Body of pancreas (tissue), 4 donors: ENCODE results near the gene ATG2B. TPM values are rescaled to one million over a fixed set of nuclear protein-coding genes. Genes with fewer than 3 reads are reported as not detected.
"Not testable (repeated sequence)": the region's sequence is repeated elsewhere in the genome, so short reads cannot be mapped to it uniquely, and the experiment has no call there.

Experiments
- ATAC-seq: fragments of 150-250 bp; one replicate; pipeline ENCODE4 v1.9.1; 2016
- DNase-seq, 4 donors: peaks; one replicate each; pipeline ENCODE4 v3.0.0-alpha.2; 2019
- H3K27ac ChIP-seq, 4 donors: fragments of 200-600 bp; sonication (generic); 1 replicate in 3 of 4; 2 replicates in 1 of 4; pipeline versions ENCODE4 v1.5.1 to v1.6.1; 2016 to 2019; ENCODE audit warnings: mild to moderate bottlenecking in 1 of 4, mixed read lengths in 1 of 4, moderate library complexity in 1 of 4
- H3K27me3 ChIP-seq, 2 donors: fragments of 200-600 bp; sonication (generic); one replicate each; pipeline ENCODE4 v1.6.0; 2016; ENCODE audit warnings: mild to moderate bottlenecking in 1 of 2
- H3K36me3 ChIP-seq, 2 donors: fragments of 200-600 bp; sonication (generic); replicated peaks in 1 of 2; 2 replicates each; pipeline ENCODE4 v1.5.1; 2016; ENCODE audit warnings: low read depth in 2 of 2; ENCODE audit not compliant: insufficient read depth in 1 of 2
- H3K4me1 ChIP-seq: fragments of 200-600 bp; sonication (generic); one replicate; pipeline ENCODE4 v1.6.0; 2016
- H3K4me3 ChIP-seq, 2 donors: fragments of 200-600 bp; sonication (generic); 1 replicate in 1 of 2; 2 replicates in 1 of 2; pipeline ENCODE4 v1.5.1; 2016 to 2019
- H3K9me3 ChIP-seq, 3 donors: fragments of 200-600 bp; sonication (generic); 1 replicate in 2 of 3; 2 replicates in 1 of 3; pipeline ENCODE4 v1.5.1; 2016
- POLR2A ChIP-seq, 3 donors: fragments of 450-650 bp; IDR thresholded peaks; one replicate each; pipeline ENCODE4 v1.6.1; 2016; ENCODE audit warnings: antibody characterized with exemption in 3 of 3, mild to moderate bottlenecking in 2 of 3
- WGBS, 2 donors: methylation state at CpG; one replicate each; pipeline ENCODE4 v1.1.5; 2017; 5-methylcytosine and 5-hydroxymethylcytosine counted together
- intact Hi-C: fragments of 100-400 bp; cut with DNase I; formaldehyde crosslinking; loops from one replicate; pipeline ENCODE4 v1.15.1; 2023
- total RNA-seq, 2 donors: library from RNA; depleted of rRNA; stranded (reverse); fragments of >200 nt; gene quantifications; one replicate each; pipeline ENCODE4 v1.1.0, GENCODE V29; 2016
- TF ChIP-seq, protein P1 (sequence below), 7 experiments: fragments of 450-650 bp in 4 of 7; fragments of 200-600 bp in 3 of 7; sonication (generic) in 3 of 7; IDR thresholded peaks; one replicate each; pipeline ENCODE4 v1.5.1; 2016 to 2019; ENCODE audit warnings: antibody characterized with exemption in 7 of 7

ATG2B gene
- total RNA-seq, 2 donors from 2014 or later = 26.2 to 51.7 TPM

GRCh38 chr14:96349286-96350075 is 13.7 kb downstream of the ATG2B start:
- ATAC-seq (no peak), DNase-seq (no peak)
- 83 to 84% methylated on average over 7 of the region's 7 CpGs for WGBS, 2 donors
- H3K27ac ChIP-seq = no peak overlapping the region
- H3K27me3 ChIP-seq = no peaks in the 10 kb centered on the region
- H3K4me1 ChIP-seq = peaks cover 15% of the 10 kb centered on the region
- H3K36me3 ChIP-seq = no peaks in the 10 kb centered on the region
- H3K9me3 ChIP-seq = no peaks in the 10 kb centered on the region
- TF ChIP-seq, protein P1, sequence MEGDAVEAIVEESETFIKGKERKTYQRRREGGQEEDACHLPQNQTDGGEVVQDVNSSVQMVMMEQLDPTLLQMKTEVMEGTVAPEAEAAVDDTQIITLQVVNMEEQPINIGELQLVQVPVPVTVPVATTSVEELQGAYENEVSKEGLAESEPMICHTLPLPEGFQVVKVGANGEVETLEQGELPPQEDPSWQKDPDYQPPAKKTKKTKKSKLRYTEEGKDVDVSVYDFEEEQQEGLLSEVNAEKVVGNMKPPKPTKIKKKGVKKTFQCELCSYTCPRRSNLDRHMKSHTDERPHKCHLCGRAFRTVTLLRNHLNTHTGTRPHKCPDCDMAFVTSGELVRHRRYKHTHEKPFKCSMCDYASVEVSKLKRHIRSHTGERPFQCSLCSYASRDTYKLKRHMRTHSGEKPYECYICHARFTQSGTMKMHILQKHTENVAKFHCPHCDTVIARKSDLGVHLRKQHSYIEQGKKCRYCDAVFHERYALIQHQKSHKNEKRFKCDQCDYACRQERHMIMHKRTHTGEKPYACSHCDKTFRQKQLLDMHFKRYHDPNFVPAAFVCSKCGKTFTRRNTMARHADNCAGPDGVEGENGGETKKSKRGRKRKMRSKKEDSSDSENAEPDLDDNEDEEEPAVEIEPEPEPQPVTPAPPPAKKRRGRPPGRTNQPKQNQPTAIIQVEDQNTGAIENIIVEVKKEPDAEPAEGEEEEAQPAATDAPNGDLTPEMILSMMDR (IDR thresholded peaks at IDR 0.05) = no peak
- intact Hi-C loops = no loop called here
- H3K4me3 ChIP-seq = no peak overlapping the region

DNA sequence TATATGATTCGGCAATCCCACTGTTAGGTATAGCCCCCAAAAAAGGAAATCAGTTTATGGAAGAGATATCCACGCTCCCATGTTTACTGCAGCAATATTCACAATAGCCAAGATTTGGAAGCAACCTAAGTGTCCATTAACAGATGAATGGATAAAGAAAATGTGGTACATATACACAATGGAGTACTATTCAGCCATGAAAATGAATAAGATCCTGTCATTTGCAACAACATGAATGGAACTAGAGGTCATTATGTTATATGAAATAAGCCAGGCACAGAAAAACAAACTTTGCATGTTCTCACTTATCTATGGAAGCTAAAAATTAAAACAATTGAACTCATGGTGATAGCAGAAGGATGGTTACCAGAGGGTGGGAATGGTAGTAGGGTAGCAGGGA is 15.2 kb downstream of the ATG2B start:
- DNase-seq, H3K36me3 ChIP-seq, H3K4me3 ChIP-seq, intact Hi-C loops, ATAC-seq, H3K27me3 ChIP-seq, H3K27ac ChIP-seq, H3K9me3 ChIP-seq: not testable (repeated sequence)
- WGBS, 2 donors = 93 to 100% methylated on average over 2 of the region's 2 CpGs
- H3K4me1 ChIP-seq = peaks cover 16% of the 10 kb centered on the region

DNA sequence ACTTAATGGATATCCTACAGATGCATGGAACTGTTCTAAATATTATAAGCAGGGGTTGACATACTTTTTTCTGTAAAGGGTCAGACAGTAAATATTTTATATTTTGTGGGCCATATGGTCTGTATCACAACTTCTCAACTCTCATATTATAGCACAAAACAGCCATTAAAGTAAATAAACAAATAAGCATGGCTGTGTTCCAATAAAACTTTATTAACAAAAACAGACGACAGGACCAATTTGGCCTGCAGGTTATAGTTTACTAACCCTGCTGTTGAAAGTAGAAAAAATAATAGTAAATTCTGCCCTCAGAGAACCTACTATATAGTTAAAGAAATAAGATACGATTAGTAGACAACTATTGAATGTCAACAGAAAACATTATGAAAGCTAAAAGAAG is 17.5 kb downstream of the ATG2B start:
- Histone ChIP-seq H3K4me3 (no peak overlapping the region), H3K36me3 (peaks cover 0 to 3% of the 10 kb centered on the region in 2 donors), H3K4me1 (peaks cover 16% of the 10 kb centered on the region), H3K27me3 (no peaks in the 10 kb centered on the region), H3K27ac (no peak overlapping the region), H3K9me3 (no peaks in the 10 kb centered on the region)
- ATAC-seq = no peak
- intact Hi-C loops = no loop called here
- TF ChIP-seq, protein P1 (IDR thresholded peaks at IDR 0.05) = no peak
- TF ChIP-seq POLR2A (IDR thresholded peaks at IDR 0.05) = no peak
- DNase-seq = no peak
- WGBS, 2 donors = 75 to 79% methylated on average over 2 of the region's 2 CpGs

- ATAC-seq = no peak
- peaks cover 0 to 11% of the 10 kb centered on the region in 2 donors for H3K36me3 ChIP-seq
- 72 to 82% methylated on average over 3 of the region's 3 CpGs for WGBS, 2 donors
- intact Hi-C loops = no loop called here
- DNase-seq = no peak
- TF ChIP-seq POLR2A (IDR thresholded peaks at IDR 0.05) = no peak
- TF ChIP-seq, protein P1 (IDR thresholded peaks at IDR 0.05) = no peak
- peaks cover 8% of the 10 kb centered on the region for H3K4me1 ChIP-seq
- H3K9me3 ChIP-seq = no peaks in the 10 kb centered on the region
- H3K27ac ChIP-seq = no peak overlapping the region
- no peak overlapping the region for H3K4me3 ChIP-seq
- no peaks in the 10 kb centered on the region for H3K27me3 ChIP-seq
Measured at GRCh38 chr14:96341323-96341722, 21.8 kb downstream of the ATG2B start.

DNA sequence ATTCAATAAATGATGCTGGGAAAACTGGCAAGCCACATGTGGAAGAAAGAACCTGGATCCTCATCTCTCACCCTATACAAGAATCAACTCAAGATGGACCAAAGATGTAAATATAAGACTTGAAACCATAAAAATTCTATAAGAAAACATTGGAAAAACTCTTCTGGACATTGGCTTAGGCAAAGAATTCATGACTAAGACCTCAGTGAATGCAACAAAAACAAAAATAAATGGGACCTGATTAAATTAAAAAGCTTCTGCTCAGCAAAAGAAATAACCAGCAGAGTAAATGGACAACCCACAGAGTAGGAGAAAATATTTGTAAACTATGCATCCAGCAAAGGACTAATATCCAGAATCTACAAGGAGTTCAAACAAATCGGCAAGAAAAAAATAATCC is 24.6 kb downstream of the ATG2B start:
- intact Hi-C loops = no loop called here
- no peaks in the 10 kb centered on the region for H3K9me3 ChIP-seq
- TF ChIP-seq POLR2A (IDR thresholded peaks at IDR 0.05) = no peak
- TF ChIP-seq, protein P1 (IDR thresholded peaks at IDR 0.05) = no peak
- DNase-seq (no peak), ATAC-seq (no peak)
- H3K4me1 ChIP-seq = no peaks in the 10 kb centered on the region
- H3K27ac ChIP-seq = no peak overlapping the region
- H3K27me3 ChIP-seq = no peaks in the 10 kb centered on the region
- WGBS, 2 donors = 95 to 100% methylated on average over 1 of the region's 1 CpG
- H3K36me3 ChIP-seq = peaks cover 0 to 14% of the 10 kb centered on the region in 2 donors
- no peak overlapping the region for H3K4me3 ChIP-seq
